ENCODE measurements around the gene ZDHHC16.

DNA sequence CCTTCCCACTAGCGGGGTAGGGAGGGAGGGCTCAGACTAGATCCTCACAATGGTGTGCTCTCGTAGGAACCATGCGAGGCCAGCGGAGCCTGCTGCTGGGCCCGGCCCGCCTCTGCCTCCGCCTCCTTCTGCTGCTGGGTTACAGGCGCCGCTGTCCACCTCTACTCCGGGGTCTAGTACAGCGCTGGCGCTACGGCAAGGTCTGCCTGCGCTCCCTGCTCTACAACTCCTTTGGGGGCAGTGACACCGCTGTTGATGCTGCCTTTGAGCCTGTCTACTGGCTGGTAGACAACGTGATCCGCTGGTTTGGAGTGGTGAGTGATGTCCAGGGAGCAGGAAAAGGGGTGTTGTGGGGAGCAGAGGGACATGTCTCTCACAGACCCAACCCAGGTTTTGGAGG, 5.6 kb downstream of the ZDHHC16 start:
- TF ChIP-seq, protein P1, sequence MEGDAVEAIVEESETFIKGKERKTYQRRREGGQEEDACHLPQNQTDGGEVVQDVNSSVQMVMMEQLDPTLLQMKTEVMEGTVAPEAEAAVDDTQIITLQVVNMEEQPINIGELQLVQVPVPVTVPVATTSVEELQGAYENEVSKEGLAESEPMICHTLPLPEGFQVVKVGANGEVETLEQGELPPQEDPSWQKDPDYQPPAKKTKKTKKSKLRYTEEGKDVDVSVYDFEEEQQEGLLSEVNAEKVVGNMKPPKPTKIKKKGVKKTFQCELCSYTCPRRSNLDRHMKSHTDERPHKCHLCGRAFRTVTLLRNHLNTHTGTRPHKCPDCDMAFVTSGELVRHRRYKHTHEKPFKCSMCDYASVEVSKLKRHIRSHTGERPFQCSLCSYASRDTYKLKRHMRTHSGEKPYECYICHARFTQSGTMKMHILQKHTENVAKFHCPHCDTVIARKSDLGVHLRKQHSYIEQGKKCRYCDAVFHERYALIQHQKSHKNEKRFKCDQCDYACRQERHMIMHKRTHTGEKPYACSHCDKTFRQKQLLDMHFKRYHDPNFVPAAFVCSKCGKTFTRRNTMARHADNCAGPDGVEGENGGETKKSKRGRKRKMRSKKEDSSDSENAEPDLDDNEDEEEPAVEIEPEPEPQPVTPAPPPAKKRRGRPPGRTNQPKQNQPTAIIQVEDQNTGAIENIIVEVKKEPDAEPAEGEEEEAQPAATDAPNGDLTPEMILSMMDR (conservative IDR thresholded peaks at IDR 0.05; ENCODE audit: low read length) = no peak
- TF ChIP-seq EZH2phosphoT487 (IDR thresholded peaks at IDR 0.05; ENCODE audit: borderline replicate concordance, low read depth, low read length) = no peak

Data from OCI-LY7 (cell line).